Muscle of arm (tissue), 12 donors: ENCODE data around the gene CREB3L1. TPM values are rescaled to one million over a fixed set of nuclear protein-coding genes. Genes with fewer than 3 reads are reported as not detected.
"Not testable (repeated sequence)": the region's sequence is repeated elsewhere in the genome, so short reads cannot be mapped to it uniquely, and the experiment has no call there.

ENCODE experiments used
- DNase-seq: peaks from one replicate; pipeline ENCODE4 v3.0.0-alpha.2; 2013
- polyA plus RNA-seq, 12 donors: library from polyadenylated mRNA; unstranded; fragments of 120-200 nt; gene quantifications; one replicate each; pipeline ENCODE4 v1.2.1, GENCODE V29; 2013; ENCODE audit not compliant: insufficient read length in 12 of 12

CREB3L1 gene
- polyA plus RNA-seq, 12 donors = 32.4 to 75.3 (median 47.2) TPM; not detected in 1

- DNase-seq = no peak
Observed at GRCh38 chr11:46247090-46247489, 30.4 kb upstream of the CREB3L1 start.

DNA sequence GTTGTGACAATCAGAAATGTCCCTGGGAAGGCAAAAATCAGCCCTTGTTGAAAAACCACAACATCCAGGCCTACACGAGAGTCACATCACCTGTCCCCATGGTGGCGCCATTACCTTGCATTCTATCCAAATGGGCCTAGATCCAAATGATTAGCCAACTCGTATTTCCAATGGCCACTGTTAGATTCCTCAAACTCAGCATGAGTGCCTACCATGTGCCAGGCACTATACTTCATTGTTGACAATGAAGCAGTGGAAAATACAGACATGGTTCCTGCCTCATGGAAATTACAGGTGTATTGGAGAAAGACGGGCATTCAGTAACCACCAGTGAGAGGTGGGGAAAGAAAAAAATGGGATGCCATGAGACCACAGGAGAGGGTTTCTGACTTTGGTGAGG lies 29.8 kb upstream of the CREB3L1 start:
- DNase-seq = no peak

DNA sequence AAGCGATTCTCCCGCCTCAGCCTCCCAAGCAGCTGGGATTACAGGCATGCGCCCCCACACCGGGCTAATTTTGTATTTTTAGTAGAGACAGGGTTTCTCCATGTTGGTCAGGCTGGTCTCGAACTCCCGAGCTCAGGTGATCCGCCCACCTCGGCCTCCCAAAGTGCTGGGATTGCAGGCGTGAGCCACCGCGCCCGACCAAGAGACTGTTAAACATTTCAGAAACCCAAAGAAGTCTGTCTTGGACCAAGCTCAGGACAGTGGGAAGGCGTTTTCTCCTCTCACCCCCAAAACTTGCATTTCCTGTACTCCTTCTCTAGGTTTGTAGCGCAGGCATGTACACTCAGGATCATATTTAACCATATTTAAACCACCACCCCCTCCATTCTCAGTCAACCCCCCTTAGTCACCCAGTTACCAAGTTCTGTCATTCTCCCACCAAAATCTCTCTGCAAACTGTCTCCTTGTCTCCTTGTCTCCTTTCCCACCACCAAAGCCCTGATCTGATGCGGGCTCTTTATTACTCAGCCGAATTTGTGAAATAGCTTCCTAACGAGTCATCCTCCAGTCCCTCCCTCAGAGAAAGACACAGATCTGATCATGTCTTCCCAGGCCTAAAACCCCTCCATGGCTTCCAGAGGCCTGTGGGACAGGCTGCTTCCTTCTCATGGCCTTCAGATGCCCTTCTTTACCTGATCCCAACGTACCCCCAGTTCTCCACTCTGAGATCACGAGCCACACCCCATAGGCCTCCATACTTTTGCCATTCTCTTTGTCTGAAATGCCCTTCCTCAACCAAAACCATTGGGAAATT lies 29.0 kb upstream of the CREB3L1 start:
- no peak for DNase-seq

GRCh38 chr11:46249103-46249937 lies 28.1 kb upstream of the CREB3L1 start:
- no peak for DNase-seq

DNA sequence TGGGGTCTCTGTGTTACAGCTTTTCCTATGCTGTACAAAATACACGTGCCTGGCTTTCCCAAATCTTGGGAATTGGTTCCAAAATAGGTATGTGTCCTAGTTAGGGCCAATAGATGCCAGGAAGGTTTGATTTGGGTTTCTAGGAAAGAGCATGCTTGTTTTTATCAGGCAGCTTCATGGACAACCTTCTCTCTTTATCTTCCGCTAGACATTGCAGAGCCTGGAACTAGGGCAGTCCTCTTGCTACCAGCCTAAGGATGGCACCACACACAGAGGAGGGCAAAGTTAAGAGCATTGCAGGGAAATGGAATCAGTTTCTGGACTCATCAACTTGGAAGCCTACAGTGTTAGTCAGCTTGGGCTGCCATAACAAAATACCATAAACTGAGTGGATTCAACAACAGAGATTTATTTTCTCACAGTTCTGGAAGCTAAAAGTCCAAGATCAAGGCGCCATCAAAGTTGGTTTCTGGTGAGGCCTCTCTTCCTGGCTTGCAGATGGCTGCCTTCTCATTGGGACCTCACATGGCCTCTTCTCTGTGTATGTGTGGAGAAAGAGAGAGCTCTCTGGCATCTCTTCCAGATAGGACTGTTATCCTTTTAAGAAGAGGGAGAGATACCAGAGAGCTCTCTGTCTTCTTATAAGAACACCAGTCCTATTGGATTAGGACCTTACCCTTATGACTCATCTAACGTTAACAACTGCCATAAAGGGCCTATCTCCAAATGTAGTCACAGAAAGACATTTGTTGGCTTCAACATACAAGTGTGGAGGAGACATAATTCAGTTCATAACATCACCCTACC lies 27.3 kb upstream of the CREB3L1 start:
- DNase-seq = no peak

- DNase-seq = no peak
Observed at GRCh38 chr11:46250745-46251052, 26.8 kb upstream of the CREB3L1 start.

GRCh38 chr11:46251954-46252353 lies 25.5 kb upstream of the CREB3L1 start:
- no peak for DNase-seq

DNA sequence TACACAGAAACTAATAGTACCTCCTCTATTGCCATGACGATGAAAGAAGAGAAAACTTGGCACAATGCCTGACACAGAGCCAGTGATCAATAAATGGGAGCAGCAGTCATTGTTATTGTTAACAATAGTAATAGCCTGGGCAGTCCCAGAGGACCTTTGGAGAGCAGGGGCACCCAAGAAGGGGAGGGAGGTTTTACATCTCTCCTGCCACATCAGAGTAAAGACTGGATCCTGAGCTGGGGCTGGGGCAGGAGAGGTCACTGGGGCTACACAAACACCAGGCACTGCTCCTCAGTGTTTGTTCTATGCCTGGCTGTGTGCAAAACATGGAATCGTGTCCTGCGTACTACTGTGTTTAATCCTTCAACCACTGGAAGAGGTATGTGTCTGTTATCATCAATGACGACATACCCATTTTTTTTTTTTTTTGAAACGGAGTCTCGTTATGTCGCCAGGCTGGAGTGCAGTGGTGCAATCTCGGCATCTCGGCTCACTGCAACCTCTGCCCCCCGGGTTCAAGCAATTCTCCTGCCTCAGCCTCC lies 25.0 kb upstream of the CREB3L1 start:
- no peak for DNase-seq

DNA sequence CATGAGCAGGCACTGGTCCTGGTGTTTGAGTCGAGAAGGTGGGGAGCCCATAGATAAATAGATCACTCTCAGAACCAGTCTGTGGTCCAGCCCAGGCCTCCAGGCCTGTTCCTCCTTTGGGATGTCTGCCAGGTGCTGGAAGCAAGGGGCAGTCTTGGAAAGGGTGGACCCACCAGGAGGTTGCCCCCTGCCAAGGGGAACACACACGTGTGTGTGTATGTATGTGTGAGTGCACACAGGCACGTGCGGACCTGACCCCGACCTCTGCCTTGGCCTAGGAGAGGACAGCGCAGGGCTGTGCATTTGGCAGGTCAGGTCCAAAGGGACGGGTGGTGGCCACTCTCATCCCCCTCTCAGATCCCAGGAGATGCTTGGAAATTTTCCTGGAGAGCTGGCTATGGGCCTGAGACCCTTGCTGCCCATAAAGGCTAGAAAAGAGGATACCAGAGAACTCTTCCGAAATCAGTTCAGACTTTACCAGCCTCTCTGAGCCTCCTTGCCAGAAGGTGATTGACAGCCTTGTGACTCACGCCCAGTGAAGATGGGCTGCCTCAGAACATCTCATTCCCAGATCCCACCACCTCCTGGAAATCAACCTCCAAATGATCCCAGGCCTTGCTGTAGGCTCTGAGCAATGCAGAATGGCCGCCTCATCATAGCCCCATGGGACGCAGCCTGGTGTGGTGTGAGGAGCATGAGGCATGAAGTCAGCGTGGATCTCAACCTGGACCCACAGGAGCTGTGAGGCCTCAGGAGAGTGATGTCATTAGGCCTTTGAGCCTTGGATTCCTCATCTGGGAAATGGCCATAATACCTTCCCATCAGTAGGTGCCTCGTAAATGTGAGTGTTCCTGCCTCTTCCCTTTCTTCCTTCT lies 24.0 kb upstream of the CREB3L1 start:
- no peak for DNase-seq

DNA sequence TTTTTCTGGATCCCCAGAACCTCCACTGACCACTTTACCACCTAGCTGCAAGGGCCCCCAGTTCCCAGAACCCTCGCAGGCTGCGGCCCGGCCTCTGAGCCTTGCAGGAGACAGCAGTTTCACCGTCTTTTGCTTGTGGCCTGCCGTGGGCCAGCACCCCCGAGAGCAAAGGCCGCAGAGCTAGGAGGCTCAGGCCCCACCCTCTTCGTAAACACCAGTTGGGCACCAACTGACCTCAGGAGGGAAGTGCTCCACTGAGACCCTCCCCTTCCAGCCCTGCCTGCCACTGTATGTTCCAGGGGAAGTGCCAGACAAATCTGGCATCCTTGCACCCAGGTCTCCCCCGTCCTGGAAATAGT lies 23.4 kb upstream of the CREB3L1 start:
- no peak for DNase-seq

DNA sequence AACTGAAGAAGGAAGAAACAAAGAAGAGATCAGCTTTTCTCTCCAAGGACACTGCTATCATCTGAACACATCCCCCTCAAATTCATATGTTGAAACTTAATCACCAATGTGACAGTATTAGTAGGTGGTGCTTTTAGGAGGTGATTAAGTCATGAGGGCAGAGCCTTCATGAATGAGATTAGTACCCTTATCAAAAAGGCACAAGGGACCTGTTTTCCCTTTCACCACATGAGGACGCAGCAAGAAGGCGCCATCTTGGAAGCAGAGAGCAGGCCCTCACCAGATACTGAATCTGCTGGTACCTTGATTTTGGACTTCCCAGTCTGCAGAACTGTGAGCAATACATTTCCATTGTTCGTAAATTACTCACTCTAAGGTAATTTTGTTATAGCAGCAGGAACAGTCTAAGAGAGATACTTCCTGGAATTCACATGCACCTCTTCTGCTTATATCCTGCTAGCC lies 20.9 kb upstream of the CREB3L1 start:
- no peak for DNase-seq

DNA sequence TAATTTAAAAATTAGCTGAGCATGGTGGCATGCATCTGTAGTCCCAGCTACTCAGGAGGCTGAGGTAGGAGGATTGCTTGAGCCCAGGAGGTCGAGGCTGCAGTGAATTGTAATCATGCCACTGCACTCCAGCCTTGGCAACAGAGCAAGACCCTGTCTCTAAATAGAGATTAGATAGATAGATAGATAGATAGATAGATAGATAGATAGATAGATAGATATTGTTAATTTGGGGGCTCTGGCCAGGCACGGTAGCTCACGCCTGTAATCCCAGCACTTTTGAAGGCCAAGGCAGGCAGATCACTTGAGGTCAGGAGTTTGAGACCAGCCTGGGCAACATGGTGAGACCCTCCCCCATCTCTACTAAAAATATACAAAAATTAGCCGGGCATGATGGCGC lies 18.1 kb upstream of the CREB3L1 start:
- DNase-seq = not testable (repeated sequence)

GRCh38 chr11:46259971-46260560 lies 17.4 kb upstream of the CREB3L1 start:
- DNase-seq = no peak

DNA sequence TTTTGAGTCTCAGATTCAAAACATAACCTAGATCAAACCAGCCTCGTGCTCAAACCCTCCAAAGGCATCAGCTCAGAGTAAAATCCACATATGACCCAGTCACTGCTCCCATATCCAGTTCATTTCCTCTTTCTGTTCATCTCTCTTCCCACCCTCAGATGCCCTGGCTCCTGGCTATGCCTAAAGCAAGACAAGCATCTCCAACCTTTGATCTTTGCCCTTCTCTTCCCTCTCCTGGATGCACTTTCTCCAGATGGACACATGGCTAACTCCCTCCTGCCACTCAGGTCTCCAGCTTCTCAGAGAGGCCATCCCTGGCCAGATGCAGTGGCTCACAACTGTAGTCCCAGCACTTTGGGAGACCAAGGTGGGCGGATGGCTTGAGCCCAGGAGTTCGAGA lies 14.3 kb upstream of the CREB3L1 start:
- no peak for DNase-seq

DNA sequence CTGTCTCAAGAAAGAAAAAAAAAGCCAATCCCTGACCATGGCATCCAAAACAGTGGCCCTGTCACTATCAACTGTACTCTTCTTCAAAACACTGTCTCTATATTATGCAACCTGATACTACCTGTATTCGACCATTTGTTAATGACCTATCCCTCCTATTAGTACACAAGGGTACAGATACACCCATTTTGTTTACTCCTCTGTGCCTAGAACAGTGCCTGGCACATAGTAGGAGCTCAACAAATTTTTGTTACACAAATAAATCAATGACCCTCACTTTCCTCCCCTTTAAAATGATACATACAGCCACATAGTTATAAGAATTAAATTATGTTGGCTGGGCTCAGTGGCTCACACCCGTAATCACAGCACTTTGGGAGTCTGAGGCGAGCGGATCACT lies 13.4 kb upstream of the CREB3L1 start:
- DNase-seq = no peak

DNA sequence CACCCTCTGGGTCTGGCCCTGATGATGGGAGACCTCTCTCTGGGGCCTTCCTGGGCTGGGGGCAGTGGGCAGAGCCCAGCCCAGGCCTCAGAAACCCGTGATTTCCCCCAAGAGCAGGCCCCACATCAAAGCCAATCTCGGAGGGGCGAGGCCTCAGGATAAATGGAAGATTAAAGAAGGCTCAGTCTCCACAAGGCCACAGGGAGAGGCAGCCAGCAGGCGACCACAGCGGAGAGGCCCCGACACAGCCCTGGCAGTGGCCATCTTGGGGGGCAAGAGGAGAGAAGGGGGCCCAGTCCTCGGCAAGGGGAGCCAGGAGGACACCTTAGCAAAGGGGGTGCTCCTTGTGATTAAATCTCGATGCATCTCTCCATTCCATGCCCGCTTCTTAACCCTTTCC lies 12.5 kb upstream of the CREB3L1 start:
- no peak for DNase-seq

DNA sequence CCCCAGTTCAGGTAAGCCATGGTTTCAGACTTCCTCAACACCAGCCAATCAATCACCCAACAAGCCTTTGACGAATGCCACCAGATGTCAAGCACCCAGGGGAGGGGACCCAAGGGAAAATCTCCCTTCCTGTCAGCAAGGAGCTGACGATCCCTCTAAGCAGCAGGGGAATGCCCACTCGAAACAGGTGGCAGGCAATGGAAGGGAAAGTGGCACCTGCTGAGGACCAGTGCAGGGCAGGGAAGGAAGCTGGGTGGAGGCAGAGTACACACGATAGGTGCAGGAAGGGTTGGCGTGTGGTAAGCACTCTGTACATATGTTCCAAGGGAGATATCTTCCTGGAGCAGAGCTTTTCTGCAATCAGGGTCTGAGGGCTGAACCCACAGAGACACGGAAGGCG lies 11.7 kb upstream of the CREB3L1 start:
- DNase-seq = no peak

DNA sequence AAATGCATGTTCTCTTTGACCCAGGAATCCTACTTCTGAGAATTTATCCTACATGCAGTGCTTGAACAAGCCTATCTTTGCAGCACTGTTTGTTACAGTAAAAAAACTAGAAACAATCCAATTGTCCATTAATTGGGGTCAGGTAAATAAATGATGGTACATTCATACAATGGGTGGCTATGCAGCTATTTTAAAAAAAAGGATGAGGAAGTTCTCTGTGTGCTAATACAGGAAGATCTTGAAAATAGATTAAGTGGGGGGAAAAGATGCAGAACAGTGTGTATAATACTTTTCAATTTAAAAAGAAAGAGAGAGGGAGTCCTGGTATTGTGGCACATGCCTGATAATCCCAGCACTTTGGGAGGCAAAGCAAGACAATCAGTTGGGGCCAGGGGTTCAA lies 9.5 kb upstream of the CREB3L1 start:
- DNase-seq = no peak

DNA sequence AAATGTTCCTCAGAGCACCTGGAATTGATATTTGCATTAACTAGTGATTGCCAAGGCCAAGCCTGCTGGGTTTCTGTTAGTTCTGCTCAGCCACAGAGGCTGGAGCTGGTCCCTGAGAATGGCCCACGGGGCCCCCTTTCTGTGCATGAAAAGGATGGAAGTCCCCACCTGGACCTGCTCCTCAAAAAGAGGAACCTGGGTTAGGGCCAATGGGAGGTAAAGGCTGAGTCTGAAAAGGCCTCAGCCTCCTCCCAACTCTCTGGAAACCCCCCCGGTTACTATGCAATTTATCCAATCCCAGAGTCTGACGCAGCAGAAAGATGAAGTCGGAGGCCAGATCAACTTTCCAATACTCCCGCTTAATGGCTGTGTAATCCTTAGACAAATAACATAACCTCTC lies 6.8 kb upstream of the CREB3L1 start:
- DNase-seq = no peak

DNA sequence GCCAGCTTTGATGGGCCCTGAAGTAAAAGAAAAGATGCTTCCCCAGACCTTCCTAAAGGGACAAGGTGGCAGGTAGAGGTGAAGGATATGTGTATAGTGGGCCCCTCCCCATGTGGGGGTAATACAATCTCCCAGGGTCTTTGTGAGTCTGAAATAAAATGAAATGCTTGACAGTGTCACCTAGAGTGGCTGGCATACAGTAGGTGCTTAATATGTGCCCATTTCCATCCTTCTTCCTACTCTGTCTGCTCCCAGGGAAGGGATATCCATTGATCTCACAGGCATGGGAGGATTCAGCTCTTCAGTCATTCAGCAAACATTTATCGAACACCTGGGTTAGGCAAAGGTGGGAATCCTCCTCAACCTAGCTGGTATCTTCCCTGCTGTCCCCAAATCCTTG lies 6.1 kb upstream of the CREB3L1 start:
- no peak for DNase-seq
